Skin epidermis (tissue), 12 donors: Measurements from ENCODE around the gene RABGAP1L.
"Not testable (repeated sequence)": the region's sequence is repeated elsewhere in the genome, so short reads cannot be mapped to it uniquely, and the experiment has no call there.

Source experiments
- H3K27ac ChIP-seq, 21 experiments: fragments of 200-600 bp; sonication (generic) in 11 of 21; one replicate each; pipeline ENCODE4 v1.5.0; 2020; ENCODE audit warnings: mild to moderate bottlenecking in 3 of 21, inconsistent platforms in 2 of 21, moderate library complexity in 2 of 21
- H3K4me3 ChIP-seq, 7 experiments: fragments of 200-600 bp; sonication (generic) in 2 of 7; one replicate each; pipeline ENCODE4 v1.5.0; 2020; ENCODE audit warnings: inconsistent platforms in 2 of 7, mild to moderate bottlenecking in 2 of 7, moderate library complexity in 1 of 7

Gene RABGAP1L

DNA sequence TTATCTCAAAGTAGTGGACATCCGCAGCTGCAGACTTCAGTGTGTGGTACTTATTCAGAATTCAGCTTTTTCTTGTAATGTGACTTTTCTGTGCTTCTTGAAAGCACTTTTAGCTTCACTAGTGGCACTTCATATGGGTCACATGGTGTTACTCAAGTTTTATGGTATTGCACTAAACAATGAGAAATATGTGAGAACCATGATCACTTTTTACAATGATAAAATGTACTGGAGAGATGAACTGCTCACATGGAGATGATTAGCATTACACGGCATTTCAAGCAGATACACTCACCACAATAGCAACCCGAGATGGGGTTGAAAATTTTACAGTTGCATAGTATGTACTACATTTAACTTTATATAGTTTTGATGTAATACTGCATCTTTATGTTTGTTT, 248.3 kb downstream of the RABGAP1L start:
- Histone ChIP-seq H3K27ac (peak overlapping the region in 5 of 21 experiments; percentile 14 to 57 (median 40)), H3K4me3 (no peak overlapping the region)

DNA sequence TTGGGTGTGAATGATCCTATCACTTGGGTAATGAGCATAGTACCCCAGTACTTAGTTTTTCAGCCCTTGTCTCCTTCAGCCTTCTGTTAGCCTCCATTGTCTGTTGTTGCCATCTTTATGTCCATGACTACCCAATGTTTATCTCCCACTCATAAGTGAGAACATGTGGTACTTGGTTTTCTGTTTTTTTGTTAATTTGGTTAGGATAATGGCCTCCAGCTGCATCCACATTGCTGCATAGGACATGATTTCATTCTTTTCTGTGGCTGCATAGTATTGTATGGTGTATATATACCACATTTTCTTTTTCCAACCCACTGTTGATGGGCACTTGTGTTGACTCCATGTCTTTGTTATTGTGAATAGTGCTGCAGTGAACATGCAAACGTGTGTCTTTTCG, 248.8 kb downstream of the RABGAP1L start:
- no peak overlapping the region for H3K4me3 ChIP-seq
- H3K27ac ChIP-seq, result peak overlapping the region in 3 of 21 experiments; percentile 14 to 57 (median 27)

DNA sequence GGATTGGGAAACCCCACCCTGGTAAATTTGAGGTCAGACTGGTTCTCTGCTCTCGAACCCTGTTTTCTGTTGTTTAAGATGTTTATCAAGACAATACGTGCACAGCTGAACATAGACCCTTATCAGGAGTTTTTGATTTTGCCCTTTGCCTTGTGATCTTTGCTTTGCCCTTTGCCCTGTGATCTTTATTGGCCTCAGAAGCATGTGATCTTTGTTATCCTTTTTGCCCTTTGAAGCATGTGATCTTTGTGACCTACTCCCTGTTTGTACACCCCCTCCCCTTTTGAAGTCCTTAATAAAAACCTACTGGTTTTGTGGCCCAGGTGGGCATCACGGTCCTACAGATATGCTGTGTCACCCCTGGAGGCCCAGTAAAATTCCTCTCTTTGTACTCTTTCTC, 250.5 kb downstream of the RABGAP1L start:
- H3K4me3 ChIP-seq, H3K27ac ChIP-seq: not testable (repeated sequence)

DNA sequence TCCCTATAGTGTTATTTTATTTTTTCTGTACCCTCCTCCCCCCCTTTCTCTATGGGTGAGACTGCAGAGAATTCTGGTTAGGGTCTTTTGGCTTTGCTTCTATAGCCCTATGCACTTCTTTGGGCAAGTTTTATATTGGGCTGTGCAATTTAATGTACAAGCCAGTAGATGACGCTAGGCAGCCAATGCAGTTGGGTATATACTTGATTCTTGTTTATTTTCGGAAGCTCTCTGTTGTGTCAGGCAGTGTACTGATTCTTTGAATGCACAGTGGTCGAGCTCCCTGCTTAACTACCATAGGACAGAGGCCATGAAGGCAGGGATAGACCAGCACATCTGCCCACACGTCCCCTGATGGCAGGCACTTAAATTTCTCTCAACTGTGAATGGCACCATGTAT, 254.3 kb downstream of the RABGAP1L start:
- H3K4me3 ChIP-seq, result no peak overlapping the region

DNA sequence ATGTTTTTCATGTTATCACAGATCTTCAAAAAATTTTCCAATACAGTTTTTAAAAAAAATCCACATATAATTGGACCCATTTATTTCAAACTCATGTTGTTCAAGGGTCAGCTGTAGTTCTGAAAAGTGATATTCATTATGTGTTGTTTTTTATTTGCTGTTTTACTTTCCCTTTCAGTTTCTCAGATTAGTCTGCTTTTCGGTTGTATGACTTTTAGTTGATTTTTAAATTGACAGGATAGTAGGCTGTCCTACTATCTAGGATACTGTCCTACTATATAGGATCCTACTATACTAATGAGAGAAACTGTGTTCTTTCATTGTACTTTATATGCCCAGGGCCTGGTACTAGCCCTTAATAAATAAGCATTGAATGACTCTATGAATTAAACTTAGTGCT, 254.9 kb downstream of the RABGAP1L start:
- Histone ChIP-seq H3K4me3 (no peak overlapping the region), H3K27ac (no peak overlapping the region)

More for the DNA sequence above, 254.3 kb downstream of the RABGAP1L start:
- no peak overlapping the region for H3K27ac ChIP-seq

DNA sequence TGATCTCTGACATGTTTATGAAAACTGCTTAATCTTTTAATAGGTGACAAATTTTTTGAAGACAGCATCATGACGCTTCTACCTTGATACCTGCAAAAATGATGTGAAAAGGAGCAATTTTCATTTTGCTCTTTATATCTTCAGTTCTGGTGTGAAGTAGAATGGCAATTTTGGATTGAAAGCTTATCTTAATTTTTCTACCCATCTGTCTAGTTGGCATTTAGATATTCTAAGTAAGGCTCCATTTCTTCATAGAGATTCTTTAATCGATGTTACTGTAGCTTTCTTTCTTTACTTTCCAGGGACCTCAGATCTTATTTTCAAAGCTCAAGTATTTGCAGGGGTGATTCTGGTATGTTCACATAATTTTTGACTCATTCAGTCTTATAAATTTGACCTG, 256.2 kb downstream of the RABGAP1L start:
- Histone ChIP-seq H3K4me3 (no peak overlapping the region), H3K27ac (no peak overlapping the region)

DNA sequence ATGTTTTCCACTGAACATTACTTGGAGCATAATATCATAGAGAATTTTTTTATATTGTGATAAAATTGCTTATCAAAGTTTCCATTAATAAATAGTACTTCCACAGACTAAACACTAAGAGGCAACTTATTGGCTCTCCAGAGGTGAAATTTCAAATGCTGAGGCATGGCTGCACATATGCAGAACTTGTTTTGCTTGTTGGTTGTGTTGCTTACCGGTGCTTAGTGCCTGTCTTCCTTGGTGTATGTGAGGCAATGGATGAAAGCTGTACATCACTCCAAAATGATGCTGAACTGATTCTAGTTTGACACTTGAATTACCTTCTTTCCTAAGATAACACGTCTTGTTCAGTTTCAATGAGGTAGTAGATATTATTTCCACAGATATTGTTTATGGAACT, 258.6 kb downstream of the RABGAP1L start:
- Histone ChIP-seq H3K27ac (no peak overlapping the region), H3K4me3 (no peak overlapping the region)

DNA sequence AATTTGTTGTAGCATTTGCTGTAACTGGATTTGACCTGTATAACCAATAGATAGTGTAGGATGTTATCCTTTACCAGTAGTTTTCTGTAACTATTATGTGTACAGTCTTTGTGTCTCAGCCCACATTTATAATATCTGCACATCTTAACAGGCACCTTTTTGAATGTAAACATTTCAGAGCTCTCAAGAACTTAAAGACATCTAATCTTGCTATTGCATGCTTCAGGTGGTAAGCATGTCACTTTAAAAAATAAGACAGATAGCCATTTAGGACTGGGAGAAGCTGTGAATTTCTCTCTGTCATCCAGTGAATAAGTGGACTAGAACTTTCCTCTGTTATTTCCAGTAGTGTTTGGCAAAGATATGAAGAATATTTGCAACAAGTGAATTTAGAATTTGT, 265.8 kb downstream of the RABGAP1L start:
- Histone ChIP-seq H3K27ac (no peak overlapping the region), H3K4me3 (no peak overlapping the region)

DNA sequence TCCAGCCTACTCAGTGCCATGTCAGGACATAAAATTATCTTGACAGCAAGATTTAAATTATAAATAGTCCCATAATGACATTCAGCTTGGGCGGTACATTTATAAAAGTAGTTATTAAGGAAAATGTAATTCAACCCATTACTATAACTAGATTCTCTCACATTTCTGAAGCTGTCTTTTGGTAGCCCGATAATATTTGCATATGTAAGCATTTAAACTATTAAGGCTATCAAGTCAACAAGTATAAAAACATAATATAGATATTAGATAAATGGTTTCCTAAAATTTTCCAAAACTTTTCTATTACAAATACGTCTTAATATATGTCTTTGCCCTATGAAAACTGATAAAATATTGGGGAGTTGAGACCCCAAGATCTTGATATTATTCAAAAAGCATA, 266.8 kb downstream of the RABGAP1L start:
- no peak overlapping the region for H3K4me3 ChIP-seq
- H3K27ac ChIP-seq, result no peak overlapping the region

DNA sequence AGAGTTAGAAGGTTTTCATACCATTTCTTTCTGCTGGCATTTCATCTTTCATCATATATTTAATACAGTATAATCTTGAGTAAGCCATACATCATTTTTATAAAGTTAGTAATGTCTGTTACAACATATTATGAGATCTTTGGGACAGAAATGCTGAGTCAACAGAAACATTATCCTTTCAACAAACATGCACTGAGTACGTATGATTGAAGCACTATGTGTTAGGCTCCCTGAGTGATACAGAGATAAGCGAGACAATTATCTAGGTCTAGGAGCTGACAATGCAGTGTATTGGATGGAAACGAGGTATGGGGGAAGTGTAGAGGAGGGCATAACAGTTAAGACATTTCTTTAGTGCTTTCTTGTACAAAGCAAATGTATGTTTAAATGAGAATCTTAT, 268.7 kb downstream of the RABGAP1L start:
- H3K4me3 ChIP-seq, result no peak overlapping the region
- no peak overlapping the region for H3K27ac ChIP-seq

DNA sequence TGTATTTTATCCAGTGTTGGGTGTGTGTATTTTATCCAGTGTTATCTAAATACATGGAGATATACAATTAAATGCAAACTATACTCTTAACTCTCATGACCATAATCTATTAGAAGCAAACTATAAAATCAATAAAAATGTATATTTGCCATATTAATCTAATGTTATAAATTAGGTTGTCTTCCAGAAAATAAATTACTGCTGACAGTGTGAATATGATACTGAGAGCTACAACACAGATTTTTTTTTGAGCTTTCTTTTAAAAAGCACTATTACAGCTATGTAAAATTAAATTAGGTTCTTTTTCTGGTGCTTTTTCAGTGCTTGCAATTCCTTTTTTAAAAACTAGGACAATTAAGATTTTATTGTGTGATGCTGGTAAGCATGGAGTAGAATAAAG, 269.4 kb downstream of the RABGAP1L start:
- H3K27ac ChIP-seq, result no peak overlapping the region

DNA sequence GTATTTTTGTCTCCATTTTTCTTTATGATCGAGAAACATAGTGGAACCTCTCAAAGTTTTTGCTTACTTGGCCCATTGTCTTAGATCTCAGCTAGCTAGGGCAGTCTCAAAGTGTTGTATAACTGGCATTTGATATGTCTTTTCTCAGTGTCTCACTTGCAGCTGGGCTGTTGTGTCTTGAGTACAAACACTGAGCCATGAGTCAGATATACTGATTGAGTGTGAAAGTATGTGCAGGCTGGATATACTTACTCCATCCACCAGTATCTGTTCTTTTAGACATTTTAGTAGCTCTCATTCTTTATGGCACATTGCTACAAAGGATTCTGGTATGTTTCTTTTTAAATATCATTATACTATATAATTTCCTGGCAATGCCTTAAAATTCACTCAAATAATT, 274.1 kb downstream of the RABGAP1L start:
- Histone ChIP-seq H3K27ac (no peak overlapping the region), H3K4me3 (no peak overlapping the region)

More for the DNA sequence above, 269.4 kb downstream of the RABGAP1L start:
- no peak overlapping the region for H3K4me3 ChIP-seq

DNA sequence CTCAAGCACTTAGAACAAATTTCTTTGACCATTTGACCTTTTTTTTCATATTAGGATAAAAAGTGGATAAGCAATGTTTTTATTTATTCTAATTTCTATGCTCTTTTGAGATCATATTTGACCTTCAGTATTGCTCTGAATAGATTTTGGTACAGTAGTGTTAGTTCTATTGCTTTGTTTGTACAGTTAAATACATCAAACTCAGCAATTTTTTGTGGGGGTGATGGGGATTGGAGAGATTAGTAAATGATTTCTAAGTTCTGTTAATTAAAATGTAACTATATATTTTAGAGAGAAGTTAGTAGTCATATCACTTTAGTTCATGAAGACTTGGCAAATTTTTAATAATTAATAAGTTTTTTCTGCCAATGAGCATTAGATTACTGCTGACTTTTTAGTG, 286.0 kb downstream of the RABGAP1L start:
- H3K4me3 ChIP-seq, result no peak overlapping the region

DNA sequence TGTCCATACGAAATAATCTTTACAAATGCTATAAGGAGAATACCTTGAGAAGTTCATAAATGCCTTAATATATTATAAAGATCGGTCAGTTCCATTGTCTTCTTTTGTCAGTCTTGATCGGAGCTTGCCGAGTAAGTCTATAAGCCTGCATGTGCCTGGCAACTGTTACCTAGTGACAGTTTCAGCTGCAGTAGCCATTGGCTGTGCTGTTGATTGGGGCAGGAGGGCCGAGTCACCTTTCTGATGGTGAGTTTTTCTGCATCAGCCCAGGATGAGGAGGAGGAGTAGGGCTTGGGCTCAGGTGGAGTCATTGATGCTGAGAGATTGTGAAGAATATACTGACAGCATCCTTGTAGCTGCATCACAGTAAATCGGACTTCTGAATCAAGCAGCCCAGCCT, 286.5 kb downstream of the RABGAP1L start:
- no peak overlapping the region for H3K27ac ChIP-seq
- H3K4me3 ChIP-seq, result no peak overlapping the region

More for the DNA sequence above, 286.0 kb downstream of the RABGAP1L start:
- no peak overlapping the region for H3K27ac ChIP-seq

DNA sequence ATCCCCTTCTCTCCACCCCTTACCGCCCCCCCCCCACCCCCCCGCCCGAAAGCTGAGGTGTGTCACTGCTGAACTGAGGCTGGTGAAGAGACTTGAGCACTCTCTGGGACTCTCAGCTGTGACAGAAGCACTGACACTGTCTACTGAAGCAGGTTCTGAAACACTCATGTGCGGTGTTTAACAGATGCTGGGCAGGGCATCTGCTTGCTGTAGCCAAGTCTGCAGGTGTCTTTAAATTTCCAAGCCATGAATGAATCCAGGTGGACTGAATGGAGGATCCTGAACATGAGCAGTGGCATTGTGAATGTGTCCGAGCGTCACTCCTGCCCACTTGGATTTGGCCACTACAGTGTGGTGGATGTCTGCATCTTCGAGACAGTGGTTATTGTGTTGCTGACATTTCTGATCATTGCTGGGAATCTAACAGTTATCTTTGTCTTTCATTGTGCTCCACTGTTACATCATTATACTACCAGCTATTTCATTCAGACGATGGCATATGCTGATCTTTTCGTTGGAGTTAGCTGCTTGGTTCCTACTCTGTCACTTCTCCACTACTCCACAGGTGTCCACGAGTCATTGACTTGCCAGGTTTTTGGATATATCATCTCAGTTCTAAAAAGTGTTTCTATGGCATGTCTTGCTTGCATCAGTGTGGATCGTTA, 288.7 kb downstream of the RABGAP1L start, which contains the start of gene GPR52:
Gene GPR52 (plus strand): TSS at position 99 of the 665 bp plus-strand sequence. CDS start 148 bp downstream, at position 247.
- Histone ChIP-seq H3K4me3 (no peak within 1 kb of the TSS), H3K27ac (peak within 1 kb of the TSS in 2 of 21 experiments; percentile 2 to 24)

DNA sequence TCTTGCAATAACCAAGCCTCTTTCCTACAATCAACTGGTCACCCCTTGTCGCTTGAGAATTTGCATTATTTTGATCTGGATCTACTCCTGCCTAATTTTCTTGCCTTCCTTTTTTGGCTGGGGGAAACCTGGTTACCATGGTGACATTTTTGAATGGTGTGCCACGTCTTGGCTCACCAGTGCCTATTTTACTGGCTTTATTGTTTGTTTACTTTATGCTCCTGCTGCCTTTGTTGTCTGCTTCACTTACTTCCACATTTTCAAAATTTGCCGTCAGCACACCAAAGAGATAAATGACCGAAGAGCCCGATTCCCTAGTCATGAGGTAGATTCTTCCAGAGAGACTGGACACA, 289.2 kb downstream of the RABGAP1L start:
- no peak overlapping the region for H3K4me3 ChIP-seq

DNA sequence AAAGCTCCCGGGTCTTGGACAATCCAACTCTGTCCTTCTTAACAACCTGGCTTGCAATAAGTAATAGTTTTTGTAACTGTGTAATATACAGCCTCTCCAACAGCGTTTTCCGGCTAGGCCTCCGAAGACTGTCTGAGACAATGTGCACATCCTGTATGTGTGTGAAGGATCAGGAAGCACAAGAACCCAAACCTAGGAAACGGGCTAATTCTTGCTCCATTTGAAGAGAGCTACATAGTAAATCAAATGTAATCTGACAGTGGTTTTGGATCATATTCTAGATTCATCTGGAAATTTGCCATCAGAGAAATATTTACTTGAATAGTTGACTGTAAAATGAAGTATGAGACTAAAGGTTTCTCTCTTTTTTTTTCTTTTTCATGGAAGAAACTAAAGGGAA, 289.7 kb downstream of the RABGAP1L start:
- Histone ChIP-seq H3K27ac (peak overlapping the region in 2 of 21 experiments; percentile 2 to 24), H3K4me3 (no peak overlapping the region)

More for the DNA sequence above, 289.2 kb downstream of the RABGAP1L start:
- no peak overlapping the region for H3K27ac ChIP-seq

DNA sequence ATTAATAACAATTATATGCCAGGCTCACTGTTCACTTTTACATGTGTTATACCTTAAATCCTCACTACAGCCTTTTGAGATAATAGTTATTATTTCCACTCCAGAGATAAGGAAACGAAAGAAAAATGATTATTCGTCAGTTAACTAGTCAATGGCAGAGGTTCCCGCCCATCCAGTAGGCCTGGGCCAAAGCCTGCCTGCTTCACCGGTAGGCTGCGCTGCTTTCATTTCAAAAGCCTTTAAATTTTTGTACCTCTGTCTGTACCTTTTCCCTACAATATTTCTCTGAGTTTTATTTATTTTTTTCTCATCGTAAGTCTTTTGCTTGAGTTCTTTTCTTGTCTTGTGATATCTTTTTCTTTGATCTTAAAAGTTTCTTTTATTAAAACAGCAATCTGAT, 292.1 kb downstream of the RABGAP1L start:
- no peak overlapping the region for H3K27ac ChIP-seq
- H3K4me3 ChIP-seq, result no peak overlapping the region

DNA sequence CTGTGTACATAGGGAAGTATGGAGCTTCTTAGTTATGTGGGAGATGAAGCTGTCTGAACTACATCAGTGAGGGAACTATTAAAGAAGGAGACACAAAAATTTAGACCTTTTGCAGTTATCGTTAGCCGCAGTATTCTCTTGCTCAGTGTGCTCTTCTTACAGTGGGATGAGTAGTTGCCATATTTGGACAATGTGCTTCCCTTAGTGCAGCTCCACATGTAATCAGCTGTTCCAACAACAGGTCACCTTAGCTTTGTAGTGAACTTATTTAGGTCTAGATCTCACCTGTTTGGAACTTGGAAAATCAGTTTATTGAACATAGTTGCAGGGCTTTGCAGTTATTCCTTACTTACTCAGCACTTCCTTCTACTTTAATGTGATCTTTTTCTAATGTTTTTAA, 306.5 kb downstream of the RABGAP1L start:
- Histone ChIP-seq H3K27ac (no peak overlapping the region), H3K4me3 (no peak overlapping the region)

DNA sequence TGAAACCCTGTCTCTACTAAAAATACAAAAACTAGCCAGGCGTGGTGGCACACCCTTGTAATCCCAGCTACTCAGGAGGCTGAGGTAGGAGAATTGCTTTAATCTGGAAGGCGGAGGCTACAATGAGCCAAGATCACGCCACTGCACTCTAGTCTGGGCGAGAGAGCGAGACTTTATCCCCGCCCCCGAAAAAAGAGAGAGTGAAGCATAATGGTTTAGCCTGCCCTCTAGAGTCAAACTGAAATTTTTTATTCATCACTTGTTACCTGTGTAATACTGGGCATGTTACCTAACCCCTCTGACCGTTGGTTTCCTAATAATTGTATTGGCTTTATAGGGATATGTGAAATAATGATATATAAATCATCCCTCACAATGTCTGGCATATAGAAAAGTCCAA, 307.3 kb downstream of the RABGAP1L start:
- Histone ChIP-seq H3K4me3 (no peak overlapping the region), H3K27ac (no peak overlapping the region)

DNA sequence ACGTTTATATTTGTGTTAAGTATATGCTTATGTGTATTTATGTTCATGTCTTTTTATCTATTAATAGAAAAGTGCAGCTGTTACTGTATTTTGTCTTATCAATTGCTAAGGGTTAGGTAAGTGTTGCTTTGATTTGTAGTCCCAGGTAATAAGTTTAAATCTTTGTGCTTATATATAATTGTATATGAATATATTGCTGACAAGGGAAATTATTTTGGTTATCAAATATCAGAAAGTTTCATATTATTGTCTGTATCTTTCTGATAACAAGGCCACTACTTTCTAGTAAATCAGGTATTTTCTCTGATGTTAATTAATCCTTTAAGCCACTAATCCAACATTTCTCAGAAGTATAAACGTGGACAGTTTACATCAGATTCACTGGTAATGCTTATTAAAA, 309.7 kb downstream of the RABGAP1L start:
- Histone ChIP-seq H3K27ac (no peak overlapping the region), H3K4me3 (no peak overlapping the region)

DNA sequence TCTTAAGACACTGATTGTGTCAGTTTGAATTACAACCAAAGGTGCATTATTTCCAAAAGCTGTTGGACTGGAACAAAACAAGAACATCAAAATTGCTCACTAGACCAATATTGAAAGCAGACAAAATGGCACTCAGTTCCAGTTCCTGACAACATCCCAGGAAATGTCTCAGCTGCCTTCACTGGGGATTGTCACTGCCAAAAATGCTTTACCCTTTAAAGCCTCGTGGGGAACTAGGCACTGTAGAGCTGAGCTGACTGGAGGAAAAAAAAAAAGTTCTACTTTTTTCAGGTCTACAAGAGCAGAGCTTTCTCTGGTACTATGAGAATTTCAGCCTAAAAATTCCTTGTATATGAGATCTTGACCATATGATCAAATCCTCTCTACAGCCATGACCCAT, 310.4 kb downstream of the RABGAP1L start:
- Histone ChIP-seq H3K27ac (no peak overlapping the region), H3K4me3 (no peak overlapping the region)
